OCI-LY3 (cell line): ENCODE data around the gene RNF144B.

Source experiments
- H2AFZ ChIP-seq: fragments of 200-600, 300-600 bp; shearing (Covaris generic); 2 replicates; pipeline ENCODE4 v1.6.0; 2014; ENCODE audit warnings: antibody characterized with exemption, low read depth, low read length
- H3K27ac ChIP-seq: fragments of 200-600, 300-600 bp; sonication (generic); 2 replicates; pipeline ENCODE4 v1.5.1; 2014; ENCODE audit warnings: mild to moderate bottlenecking, low read length, moderate library complexity, mixed read lengths
- H3K27me3 ChIP-seq: fragments of 200-600, 300-600 bp; sonication (generic); 2 replicates; pipeline ENCODE4 v1.6.1; 2014; ENCODE audit warnings: low read depth, low read length, mixed read lengths
- H3K36me3 ChIP-seq: fragments of 200-600, 300-600 bp; sonication (generic); replicated peaks from 2 replicates; pipeline ENCODE3; 2014; ENCODE audit warnings: low read depth, low read length, mixed read lengths
- H3K4me1 ChIP-seq: fragments of 300-600, 200-600 bp; sonication (generic); 2 replicates; pipeline ENCODE4 v1.6.1; 2014; ENCODE audit warnings: low read length, mixed read lengths
- H3K4me2 ChIP-seq: fragments of 200-600, 300-600 bp; sonication (generic); 2 replicates; pipeline ENCODE4 v1.6.1; 2014; ENCODE audit warnings: low read length, mixed read lengths
- H3K4me3 ChIP-seq: fragments of 300-600, 200-600 bp; sonication (generic); 2 replicates; pipeline ENCODE4 v1.5.1; 2014; ENCODE audit warnings: antibody characterized with exemption, mild to moderate bottlenecking, low read length, moderate library complexity
- H3K79me2 ChIP-seq: fragments of 300-600, 200-600 bp; shearing (Covaris generic); 2 replicates; pipeline ENCODE4 v1.6.1; 2014; ENCODE audit warnings: mild to moderate bottlenecking, low read length, mixed read lengths
- H3K9ac ChIP-seq: fragments of 300-600, 200-600 bp; shearing (Covaris generic); 2 replicates; pipeline ENCODE4 v1.6.0; 2014; ENCODE audit warnings: mild to moderate bottlenecking, low read length, moderate library complexity
- H3K9me3 ChIP-seq: fragments of 200-600, 300-600 bp; shearing (Covaris generic); 2 replicates; pipeline ENCODE4 v1.6.1; 2014; ENCODE audit warnings: low read length, mixed read lengths; ENCODE audit not compliant: insufficient read depth
- H4K20me1 ChIP-seq: fragments of 200-600, 300-600 bp; sonication (generic); 2 replicates; pipeline ENCODE4 v1.6.1; 2016; ENCODE audit warnings: low read length, mixed read lengths; ENCODE audit not compliant: insufficient read depth
- EZH2phosphoT487 ChIP-seq: fragments of 200-600 bp; shearing (Covaris generic); IDR thresholded peaks from 2 replicates; pipeline ENCODE4 v1.6.1; 2018; ENCODE audit warnings: antibody characterized with exemption, mixed run types, low read depth
- TF ChIP-seq, protein P1 (sequence below): fragments of 200-600, 300-600 bp; sonication (generic); IDR thresholded peaks from 2 replicates; pipeline ENCODE4 v1.5.1; 2014; ENCODE audit warnings: antibody characterized with exemption, low read length, low read depth

RNF144B gene

DNA sequence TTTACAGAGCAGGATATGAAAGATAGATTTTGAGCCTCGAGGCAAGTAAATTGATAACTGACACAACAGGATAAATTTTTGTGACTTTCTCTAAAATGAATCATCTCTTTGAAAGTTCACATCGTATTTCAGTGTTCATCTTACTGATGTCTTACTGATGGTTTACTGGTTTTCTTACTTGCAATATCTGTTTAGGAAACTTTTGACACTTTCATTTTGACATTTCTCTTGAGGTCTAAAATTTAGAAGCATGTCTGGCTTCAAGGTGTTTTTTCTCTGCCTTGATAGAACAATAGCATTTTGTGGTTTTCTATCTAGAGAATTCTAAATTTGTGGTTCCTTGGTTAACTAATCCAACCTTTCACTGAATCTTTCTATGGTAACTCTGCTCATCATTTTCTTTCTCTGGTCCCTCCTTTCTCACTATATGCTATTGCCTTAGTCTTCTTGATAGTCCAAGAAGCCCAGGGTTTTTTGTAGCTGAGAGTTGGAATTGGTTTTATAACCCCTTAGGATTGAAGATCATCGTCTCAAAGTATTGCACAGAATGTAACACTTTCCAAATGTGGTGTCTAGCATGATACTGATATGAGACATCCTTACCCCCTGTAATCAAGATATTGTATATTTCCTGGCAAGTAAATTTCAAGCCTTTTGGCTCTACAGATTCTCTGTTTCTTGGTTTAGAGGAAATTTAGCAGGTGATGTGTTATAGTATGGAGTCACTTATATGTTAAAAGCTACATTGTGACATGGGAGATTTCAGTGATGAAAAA lies 98.7 kb downstream of the RNF144B start:
- H3K9me3 ChIP-seq: no peaks in the 10 kb centered on the region
- no peaks in the 10 kb centered on the region for H3K79me2 ChIP-seq
- H3K4me2 ChIP-seq: peak overlapping the region; percentile 13
- no peak overlapping the region for H3K9ac ChIP-seq
- H3K27me3 ChIP-seq: no peaks in the 10 kb centered on the region
- H2AFZ ChIP-seq: no peak overlapping the region
- TF ChIP-seq EZH2phosphoT487: no peak
- TF ChIP-seq, protein P1, sequence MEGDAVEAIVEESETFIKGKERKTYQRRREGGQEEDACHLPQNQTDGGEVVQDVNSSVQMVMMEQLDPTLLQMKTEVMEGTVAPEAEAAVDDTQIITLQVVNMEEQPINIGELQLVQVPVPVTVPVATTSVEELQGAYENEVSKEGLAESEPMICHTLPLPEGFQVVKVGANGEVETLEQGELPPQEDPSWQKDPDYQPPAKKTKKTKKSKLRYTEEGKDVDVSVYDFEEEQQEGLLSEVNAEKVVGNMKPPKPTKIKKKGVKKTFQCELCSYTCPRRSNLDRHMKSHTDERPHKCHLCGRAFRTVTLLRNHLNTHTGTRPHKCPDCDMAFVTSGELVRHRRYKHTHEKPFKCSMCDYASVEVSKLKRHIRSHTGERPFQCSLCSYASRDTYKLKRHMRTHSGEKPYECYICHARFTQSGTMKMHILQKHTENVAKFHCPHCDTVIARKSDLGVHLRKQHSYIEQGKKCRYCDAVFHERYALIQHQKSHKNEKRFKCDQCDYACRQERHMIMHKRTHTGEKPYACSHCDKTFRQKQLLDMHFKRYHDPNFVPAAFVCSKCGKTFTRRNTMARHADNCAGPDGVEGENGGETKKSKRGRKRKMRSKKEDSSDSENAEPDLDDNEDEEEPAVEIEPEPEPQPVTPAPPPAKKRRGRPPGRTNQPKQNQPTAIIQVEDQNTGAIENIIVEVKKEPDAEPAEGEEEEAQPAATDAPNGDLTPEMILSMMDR: no peak
- no peak overlapping the region for H3K27ac ChIP-seq
- H3K4me3 ChIP-seq: no peak overlapping the region
- no peaks in the 10 kb centered on the region for H4K20me1 ChIP-seq
- H3K36me3 ChIP-seq: no peaks in the 10 kb centered on the region
- H3K4me1 ChIP-seq: peaks cover 23% of the 10 kb centered on the region

DNA sequence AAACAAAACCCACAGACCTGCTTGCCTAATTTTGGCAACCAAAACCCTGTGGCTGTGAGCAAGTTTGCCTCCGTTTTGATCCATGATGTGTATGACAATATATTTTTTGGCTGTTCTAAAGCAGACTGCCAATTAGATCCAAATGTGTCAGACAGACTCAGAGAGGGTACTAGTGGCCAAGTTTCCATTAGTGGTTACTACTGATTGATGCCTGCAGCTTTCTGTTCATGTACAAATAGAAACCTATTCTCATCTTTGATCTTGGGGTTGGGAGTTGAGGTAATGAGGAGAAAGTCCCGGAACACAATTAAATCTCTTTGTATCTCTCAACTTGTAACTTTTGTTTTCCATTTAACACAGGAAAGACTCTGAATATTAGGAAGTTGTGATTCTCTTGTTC lies 100.9 kb downstream of the RNF144B start:
- H4K20me1 ChIP-seq: no peaks in the 10 kb centered on the region
- TF ChIP-seq EZH2phosphoT487: no peak
- TF ChIP-seq, protein P1: no peak
- no peaks in the 10 kb centered on the region for H3K36me3 ChIP-seq
- H2AFZ ChIP-seq: no peak overlapping the region
- no peaks in the 10 kb centered on the region for H3K9me3 ChIP-seq
- H3K4me3 ChIP-seq: no peak overlapping the region
- H3K4me2 ChIP-seq: no peak overlapping the region
- no peak overlapping the region for H3K27ac ChIP-seq
- peaks cover 30% of the 10 kb centered on the region for H3K4me1 ChIP-seq
- no peak overlapping the region for H3K9ac ChIP-seq
- H3K27me3 ChIP-seq: no peaks in the 10 kb centered on the region
- H3K79me2 ChIP-seq: no peaks in the 10 kb centered on the region

DNA sequence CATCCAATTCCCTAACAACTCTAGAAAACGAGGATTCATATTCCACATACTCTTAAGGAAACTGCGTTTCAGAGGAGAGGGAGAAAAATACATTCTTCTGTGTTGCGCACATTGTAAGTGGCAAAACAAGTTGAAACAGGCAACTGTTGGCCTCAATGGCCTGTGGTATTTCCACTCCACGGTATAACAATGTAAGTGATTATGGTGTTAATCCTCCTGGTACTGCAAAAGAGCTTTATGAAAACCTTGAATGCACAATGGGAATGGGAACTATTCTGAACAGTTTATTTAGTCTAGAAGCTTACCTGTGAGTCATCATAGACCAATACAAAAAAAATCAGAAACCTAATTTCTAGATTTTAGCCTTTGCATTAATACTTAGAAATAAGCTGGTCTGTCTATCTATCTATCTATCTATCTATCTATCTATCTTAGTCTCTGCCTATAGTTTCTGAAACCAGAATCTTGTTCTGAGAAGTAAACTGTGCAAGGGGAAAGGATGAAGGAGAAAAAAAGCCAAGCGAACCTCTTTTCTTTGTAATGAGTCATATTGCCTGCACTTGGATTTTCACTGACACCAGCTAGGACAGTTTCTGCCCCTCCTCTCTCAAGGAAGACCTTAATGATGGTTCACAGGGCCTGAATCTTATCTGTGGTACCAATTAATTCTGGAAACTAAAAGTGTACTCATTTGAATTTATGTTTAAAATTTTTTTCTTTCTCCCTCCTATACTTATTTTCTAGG lies 101.5 kb downstream of the RNF144B start:
- no peaks in the 10 kb centered on the region for H4K20me1 ChIP-seq
- no peak overlapping the region for H3K27ac ChIP-seq
- no peaks in the 10 kb centered on the region for H3K79me2 ChIP-seq
- TF ChIP-seq, protein P1: no peak
- no peak for TF ChIP-seq EZH2phosphoT487
- H3K27me3 ChIP-seq: no peaks in the 10 kb centered on the region
- no peak overlapping the region for H3K9ac ChIP-seq
- H3K4me3 ChIP-seq: no peak overlapping the region
- no peak overlapping the region for H3K4me2 ChIP-seq
- no peaks in the 10 kb centered on the region for H3K9me3 ChIP-seq
- H3K4me1 ChIP-seq: peaks cover 37% of the 10 kb centered on the region
- H2AFZ ChIP-seq: no peak overlapping the region
- H3K36me3 ChIP-seq: no peaks in the 10 kb centered on the region

DNA sequence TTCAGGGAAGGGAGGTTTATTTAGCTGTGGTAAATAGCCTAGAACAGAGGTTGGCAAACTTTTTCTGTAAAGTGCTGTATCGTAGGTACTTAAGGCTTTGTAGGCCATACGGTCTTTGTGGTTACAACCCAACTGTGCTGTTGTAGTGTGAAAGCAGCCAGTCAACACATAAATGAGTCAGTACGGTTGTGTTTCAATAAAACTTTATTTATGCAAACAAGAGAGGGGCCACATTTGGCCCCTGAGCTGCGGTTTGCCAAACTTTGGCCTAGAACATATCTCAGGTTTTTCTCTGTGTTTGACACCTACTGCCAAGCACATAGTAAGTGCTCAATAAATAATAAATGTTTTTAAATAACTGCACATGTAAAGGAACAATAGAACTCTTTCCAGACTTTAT lies 102.2 kb downstream of the RNF144B start:
- no peak for TF ChIP-seq EZH2phosphoT487
- TF ChIP-seq, protein P1: no peak
- Histone ChIP-seq H2AFZ (no peak overlapping the region), H3K36me3 (no peaks in the 10 kb centered on the region), H3K27me3 (no peaks in the 10 kb centered on the region), H4K20me1 (no peaks in the 10 kb centered on the region), H3K4me3 (no peak overlapping the region), H3K4me1 (peaks cover 41% of the 10 kb centered on the region), H3K27ac (no peak overlapping the region), H3K9me3 (no peaks in the 10 kb centered on the region), H3K9ac (no peak overlapping the region), H3K4me2 (no peak overlapping the region), H3K79me2 (no peaks in the 10 kb centered on the region)
